ENCODE measurements around the gene ZBTB7C. TPM values are rescaled to one million over a fixed set of nuclear protein-coding genes. Genes with fewer than 3 reads are reported as not detected.

Gene ZBTB7C
- total RNA-seq, 3 donors from 2014 or later, result 5.6 to 26.5 (median 6.1) TPM

DNA sequence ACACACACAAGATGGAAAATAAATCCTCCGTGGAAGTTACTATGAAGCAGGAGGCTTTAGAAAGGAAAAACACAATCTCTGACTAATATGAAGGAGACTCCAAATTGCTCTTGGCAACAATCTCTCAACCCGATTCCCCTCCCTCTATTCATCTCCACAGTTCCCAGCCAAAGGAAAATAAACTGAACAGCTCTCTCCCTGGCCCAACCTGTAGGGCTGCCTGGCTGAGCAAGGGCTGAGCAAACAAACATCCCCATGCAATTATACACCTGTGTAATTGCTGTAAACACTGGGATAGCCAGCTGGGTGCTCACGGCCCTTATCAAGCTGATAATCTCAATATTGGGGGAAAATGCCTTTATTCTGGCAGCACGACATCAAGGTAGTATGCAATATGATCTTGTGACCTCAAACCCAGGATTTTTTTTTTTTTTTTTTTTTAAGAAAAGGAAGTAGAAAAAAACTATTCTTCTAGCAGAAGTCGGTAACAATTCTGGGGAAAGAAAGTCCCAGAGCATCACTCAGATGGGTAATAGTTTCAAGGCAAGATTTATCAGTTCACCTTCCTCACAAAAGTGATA is 275.4 kb downstream of the ZBTB7C start:
- Histone ChIP-seq H3K4me3 (no peak overlapping the region), H3K9me3 (no peaks in the 10 kb centered on the region), H3K27me3 (no peaks in the 10 kb centered on the region), H3K27ac (peak overlapping the region; percentile 90 to 91), H3K4me1 (peaks cover 0 to 32% of the 10 kb centered on the region in 2 donors), H3K36me3 (no peaks in the 10 kb centered on the region)
- DNase-seq (ENCODE audit: low spot score in 2 of 2), result peak in 1 of 2 donors; percentile 59
- intact Hi-C loops (cut with DNase I; ENCODE audit: low total_unique reads), result no loop called here
- TF ChIP-seq CTCF (IDR thresholded peaks at IDR 0.05), result peak in 1 of 3 donors; percentile 43
- no peak for TF ChIP-seq POLR2A (IDR thresholded peaks at IDR 0.05)
- peak in 1 of 3 donors; percentile 21 for TF ChIP-seq POLR2AphosphoS5 (IDR thresholded peaks at IDR 0.05)

GRCh38 chr18:48132797-48133655 is 276.2 kb downstream of the ZBTB7C start:
- no peaks in the 10 kb centered on the region for H3K36me3 ChIP-seq
- no peak overlapping the region for H3K4me3 ChIP-seq
- H3K4me1 ChIP-seq, result peaks cover 0 to 30% of the 10 kb centered on the region in 2 donors
- no peaks in the 10 kb centered on the region for H3K9me3 ChIP-seq
- no peak for TF ChIP-seq POLR2A (IDR thresholded peaks at IDR 0.05)
- TF ChIP-seq POLR2AphosphoS5 (IDR thresholded peaks at IDR 0.05), result no peak
- TF ChIP-seq CTCF (IDR thresholded peaks at IDR 0.05), result no peak
- H3K27me3 ChIP-seq, result no peaks in the 10 kb centered on the region
- intact Hi-C loops (cut with DNase I; ENCODE audit: low total_unique reads), result no loop called here
- peak overlapping the region; percentile 69 to 90 for H3K27ac ChIP-seq
- no peak for DNase-seq (ENCODE audit: low spot score in 2 of 2)

GRCh38 chr18:48131042-48131441 is 278.1 kb downstream of the ZBTB7C start:
- H3K27me3 ChIP-seq, result no peaks in the 10 kb centered on the region
- intact Hi-C loops (cut with DNase I; ENCODE audit: low total_unique reads), result no loop called here

DNA sequence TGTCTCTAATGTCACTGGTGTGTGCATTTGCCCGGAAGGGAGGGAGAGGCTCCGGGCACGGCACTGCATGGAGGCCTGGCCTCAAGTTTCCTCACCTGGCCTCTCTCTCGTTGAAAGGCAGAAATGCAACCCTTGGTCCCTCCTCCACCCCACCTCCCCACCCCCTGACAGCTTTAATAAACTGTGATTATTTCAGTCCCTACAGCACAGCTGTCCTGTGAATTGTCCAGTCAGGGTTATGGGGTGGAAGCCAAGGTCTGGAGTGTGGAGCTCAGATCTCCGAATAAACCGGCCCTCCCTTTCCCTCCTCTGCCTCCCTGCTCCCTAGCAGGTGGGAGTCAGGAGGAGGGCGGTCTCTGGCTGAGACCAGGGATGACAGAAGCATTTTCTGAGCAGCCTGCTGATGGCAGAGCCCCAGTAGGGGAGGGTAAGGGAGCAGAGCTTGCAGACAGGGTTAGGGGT is 279.5 kb downstream of the ZBTB7C start:
- intact Hi-C loops (cut with DNase I; ENCODE audit: low total_unique reads), result loop anchor here (5.0 kb wide), 1 partner anchor 937 kb away; no protein-coding TSS in a partner anchor
- DNase-seq (ENCODE audit: low spot score in 2 of 2), result no peak
- TF ChIP-seq CTCF (IDR thresholded peaks at IDR 0.05) (no peak), POLR2A (IDR thresholded peaks at IDR 0.05) (no peak), POLR2AphosphoS5 (IDR thresholded peaks at IDR 0.05) (no peak)

More at GRCh38 chr18:48131042-48131441, 278.1 kb downstream of the ZBTB7C start:
- H3K4me1 ChIP-seq, result peaks cover 0 to 21% of the 10 kb centered on the region in 2 donors
- no peaks in the 10 kb centered on the region for H3K36me3 ChIP-seq
- peak overlapping the region in 1 of 2 donors; percentile 40 for H3K27ac ChIP-seq
- no peak for DNase-seq (ENCODE audit: low spot score in 2 of 2)
- no peak for TF ChIP-seq POLR2A (IDR thresholded peaks at IDR 0.05)
- TF ChIP-seq CTCF (IDR thresholded peaks at IDR 0.05), result no peak
- no peak for TF ChIP-seq POLR2AphosphoS5 (IDR thresholded peaks at IDR 0.05)
- H3K9me3 ChIP-seq, result no peaks in the 10 kb centered on the region
- H3K4me3 ChIP-seq, result no peak overlapping the region

DNA sequence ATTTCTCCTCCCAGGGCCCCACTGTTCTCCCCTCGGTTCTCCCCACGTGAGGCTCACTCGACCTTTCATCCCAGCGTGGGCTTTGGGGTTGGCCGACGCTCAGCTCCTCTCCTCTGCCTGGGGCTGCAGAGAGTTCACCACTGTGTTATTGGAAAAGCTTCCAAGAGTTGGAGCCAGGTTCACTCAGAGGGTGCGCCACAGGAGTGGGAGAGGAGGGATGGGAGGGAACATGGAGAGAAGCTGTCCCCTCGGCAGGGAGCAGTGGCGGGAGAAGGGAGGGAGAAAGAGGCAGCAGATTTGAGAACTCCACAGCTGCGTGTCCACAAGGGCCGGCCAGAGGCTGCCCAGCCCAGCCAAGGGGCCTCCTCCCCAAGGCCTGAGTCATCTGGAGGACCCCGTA is 281.6 kb downstream of the ZBTB7C start:
- H3K4me3 ChIP-seq, result no peak overlapping the region
- DNase-seq (ENCODE audit: low spot score in 2 of 2), result no peak
- TF ChIP-seq POLR2AphosphoS5 (IDR thresholded peaks at IDR 0.05), result no peak
- TF ChIP-seq CTCF (IDR thresholded peaks at IDR 0.05), result no peak
- no peak for TF ChIP-seq POLR2A (IDR thresholded peaks at IDR 0.05)
- H3K4me1 ChIP-seq, result peaks cover 7 to 21% of the 10 kb centered on the region in 2 donors
- H3K36me3 ChIP-seq, result no peaks in the 10 kb centered on the region
- no peaks in the 10 kb centered on the region for H3K27me3 ChIP-seq
- no peaks in the 10 kb centered on the region for H3K9me3 ChIP-seq
- H3K27ac ChIP-seq, result peak overlapping the region; percentile 2 to 40
- intact Hi-C loops (cut with DNase I; ENCODE audit: low total_unique reads), result loop anchor here (5.0 kb wide), 1 partner anchor 935 kb away; no protein-coding TSS in a partner anchor

More for the DNA sequence above, 279.5 kb downstream of the ZBTB7C start:
- no peaks in the 10 kb centered on the region for H3K9me3 ChIP-seq
- H3K27ac ChIP-seq, result peak overlapping the region; percentile 45 to 52
- H3K27me3 ChIP-seq, result no peaks in the 10 kb centered on the region
- no peaks in the 10 kb centered on the region for H3K36me3 ChIP-seq
- no peak overlapping the region for H3K4me3 ChIP-seq
- peaks cover under 1 to 21% of the 10 kb centered on the region in 2 donors for H3K4me1 ChIP-seq
